NAMALWA (cell line): ENCODE measurements around the gene C2orf69.
A peak's percentile ranks its signal among the peaks of the same experiment; 100 is the strongest.
"Not testable (repeated sequence)": the region's sequence is repeated elsewhere in the genome, so short reads cannot be mapped to it uniquely, and the experiment has no call there.

Experiments used
- DNase-seq: peaks from one replicate; pipeline ENCODE4 v3.0.0-alpha.2; 2015; ENCODE audit warnings: low spot score

Gene C2orf69

GRCh38 chr2:199911052-199911876, at the start of gene C2orf69:
TSS of gene C2orf69 (plus strand) at chr2:199911293. CDS start at chr2:199911439, 146 bp downstream.
- DNase-seq: peak; percentile 96

GRCh38 chr2:199862788-199863187, 48.3 kb upstream of the C2orf69 start:
- DNase-seq: no peak

- DNase-seq: no peak
These were observed 45.2 kb upstream of the C2orf69 start for GRCh38 chr2:199865905-199866304.

- DNase-seq: no peak
These were observed 42.5 kb upstream of the C2orf69 start for GRCh38 chr2:199868431-199869226.

GRCh38 chr2:199869227-199869541, 41.9 kb upstream of the C2orf69 start:
- DNase-seq: no peak

- no peak for DNase-seq
These were observed 41.4 kb upstream of the C2orf69 start for GRCh38 chr2:199869653-199870052.

- DNase-seq: no peak
These were observed 40.5 kb upstream of the C2orf69 start for GRCh38 chr2:199870581-199870980.

GRCh38 chr2:199874209-199874608, 36.9 kb upstream of the C2orf69 start:
- no peak for DNase-seq

- DNase-seq: no peak
These were observed 35.7 kb upstream of the C2orf69 start for GRCh38 chr2:199875400-199875799.

GRCh38 chr2:199882667-199883066, 28.4 kb upstream of the C2orf69 start:
- DNase-seq: no peak

- DNase-seq: no peak
These were observed 27.4 kb upstream of the C2orf69 start for GRCh38 chr2:199883474-199884212.

GRCh38 chr2:199895406-199895805, 15.7 kb upstream of the C2orf69 start:
- DNase-seq: no peak

GRCh38 chr2:199896617-199897016, 14.5 kb upstream of the C2orf69 start:
- no peak for DNase-seq

- no peak for DNase-seq
These were observed 9.2 kb upstream of the C2orf69 start for GRCh38 chr2:199901942-199902341.

- no peak for DNase-seq
These were observed 8.5 kb upstream of the C2orf69 start for GRCh38 chr2:199902486-199903110.

GRCh38 chr2:199903111-199903510, 8.0 kb upstream of the C2orf69 start:
- DNase-seq: no peak

- peak; percentile 40 for DNase-seq
These were observed 3.9 kb upstream of the C2orf69 start for GRCh38 chr2:199907008-199907714.

- DNase-seq: no peak
These were observed 598 bp upstream of the C2orf69 start for GRCh38 chr2:199910338-199911051.

- DNase-seq: no peak
These were observed 726 bp downstream of the C2orf69 start for GRCh38 chr2:199911877-199912161.

- not testable (repeated sequence) for DNase-seq
These were observed 1.5 kb downstream of the C2orf69 start for GRCh38 chr2:199912553-199913114.
